HG03280 (cell line): Measurements from ENCODE around the gene CDH2.

Experiments
- ATAC-seq: cut with Tn5 transposase; IDR thresholded peaks from one replicate; pipeline ENCODE4 v1.9.1; 2021; ENCODE audit warnings: mild to moderate bottlenecking, moderate library complexity; ENCODE audit not compliant: unreplicated experiment

The CDH2 gene

GRCh38 chr18:28003451-28003850 lies 173.5 kb downstream of the CDH2 start:
- no peak for ATAC-seq

- no peak for ATAC-seq
These were observed 174.1 kb downstream of the CDH2 start for GRCh38 chr18:28002841-28003240.

GRCh38 chr18:27996801-27997272 lies 180.1 kb downstream of the CDH2 start:
- ATAC-seq, result no peak

- no peak for ATAC-seq
These were observed 181.0 kb downstream of the CDH2 start for GRCh38 chr18:27995770-27996502.

- no peak for ATAC-seq
These were observed 182.4 kb downstream of the CDH2 start for GRCh38 chr18:27994571-27994970.

- ATAC-seq, result no peak
These were observed 185.5 kb downstream of the CDH2 start for GRCh38 chr18:27991391-27991790.

- ATAC-seq, result no peak
These were observed 191.1 kb downstream of the CDH2 start for GRCh38 chr18:27985832-27986231.

GRCh38 chr18:27983780-27984179 lies 193.2 kb downstream of the CDH2 start:
- no peak for ATAC-seq

GRCh38 chr18:27976806-27977408 lies 200.0 kb downstream of the CDH2 start:
- no peak for ATAC-seq

GRCh38 chr18:27970321-27970720 lies 206.6 kb downstream of the CDH2 start:
- no peak for ATAC-seq

GRCh38 chr18:27969206-27969605 lies 207.7 kb downstream of the CDH2 start:
- ATAC-seq, result no peak

GRCh38 chr18:27967913-27968824 lies 208.8 kb downstream of the CDH2 start:
- ATAC-seq, result no peak

- no peak for ATAC-seq
These were observed 210.0 kb downstream of the CDH2 start for GRCh38 chr18:27966881-27967280.

- no peak for ATAC-seq
These were observed 212.1 kb downstream of the CDH2 start for GRCh38 chr18:27964811-27965210.

GRCh38 chr18:27959101-27959500 lies 217.8 kb downstream of the CDH2 start:
- ATAC-seq, result no peak

GRCh38 chr18:27956001-27956640 lies 220.8 kb downstream of the CDH2 start:
- no peak for ATAC-seq

GRCh38 chr18:27954226-27954625 lies 222.7 kb downstream of the CDH2 start:
- no peak for ATAC-seq

- ATAC-seq, result no peak
These were observed 224.2 kb downstream of the CDH2 start for GRCh38 chr18:27952741-27953140.

- no peak for ATAC-seq
These were observed 226.2 kb downstream of the CDH2 start for GRCh38 chr18:27950648-27951228.

GRCh38 chr18:27948986-27949385 lies 227.9 kb downstream of the CDH2 start:
- ATAC-seq, result no peak

- ATAC-seq, result no peak
These were observed 234.2 kb downstream of the CDH2 start for GRCh38 chr18:27942706-27943105.
